Chondrocyte (in vitro differentiated cells): ENCODE results near the gene GBP1. TPM values are rescaled to one million over a fixed set of nuclear protein-coding genes. Genes with fewer than 3 reads are reported as not detected.

Experiments
- DNase-seq: peaks from one replicate; pipeline ENCODE4 v3.0.0; 2021; ENCODE audit warnings: mixed read lengths, low spot score
- H3K27ac Mint-ChIP-seq: one replicate; pipeline ENCODE4 v1.8.0; 2021; ENCODE audit warnings: mild to moderate bottlenecking, moderate library complexity, mixed read lengths; ENCODE audit not compliant: unreplicated experiment
- H3K27me3 Mint-ChIP-seq: 2 replicates; pipeline ENCODE4 v1.8.0; 2021; ENCODE audit warnings: low read depth, mixed read lengths
- H3K36me3 Mint-ChIP-seq: 2 replicates; pipeline ENCODE4 v1.8.0; 2021; ENCODE audit warnings: low read depth, mixed read lengths
- H3K4me1 Mint-ChIP-seq: 2 replicates; pipeline ENCODE4 v1.8.0; 2021; ENCODE audit warnings: low read depth, mild to moderate bottlenecking, mixed read lengths
- H3K4me3 Mint-ChIP-seq: one replicate; pipeline ENCODE4 v1.8.0; 2021; ENCODE audit warnings: mild to moderate bottlenecking, moderate library complexity, mixed read lengths; ENCODE audit not compliant: unreplicated experiment
- H3K9me3 Mint-ChIP-seq: 2 replicates; pipeline ENCODE4 v1.8.0; 2021; ENCODE audit warnings: low read depth, mixed read lengths
- total RNA-seq: library from RNA; stranded (reverse); gene quantifications from 3 replicates; pipeline ENCODE4 v1.2.1, GENCODE V29; 2021
- TF ChIP-seq, protein P1 (sequence below): fragments of 200-600 bp; sonication (generic); IDR thresholded peaks from 2 replicates; pipeline ENCODE4 v1.5.0; 2021; ENCODE audit warnings: antibody characterized with exemption, mild to moderate bottlenecking, moderate library complexity

The GBP1 gene
- total RNA-seq, 1 donor from 2014 or later, result 12.9 TPM

DNA sequence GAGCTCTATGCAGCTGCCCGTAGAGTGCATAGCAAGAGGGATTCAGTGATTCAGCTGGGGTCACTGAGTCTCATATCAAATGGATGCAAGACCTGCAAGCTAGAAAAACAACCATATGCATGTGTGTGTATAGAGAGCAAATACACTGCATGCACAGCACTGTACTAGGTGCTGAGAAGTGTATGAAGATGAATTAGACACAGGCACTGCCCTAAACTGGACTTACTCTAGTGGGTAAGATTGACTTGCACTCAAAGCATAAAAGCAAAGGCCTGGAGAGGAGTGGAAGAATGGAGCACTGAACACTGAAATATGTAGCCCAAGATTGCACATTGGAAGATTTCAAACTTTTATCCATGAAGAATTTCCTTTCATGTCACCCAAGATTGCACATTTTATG lies 5.5 kb upstream of the GBP1 start:
- no peak for DNase-seq
- Mint-ChIP-seq H3K4me1 (no peaks in the 10 kb centered on the region), H3K4me3 (no peak overlapping the region), H3K36me3 (peaks cover 2% of the 10 kb centered on the region), H3K27me3 (peaks cover 9% of the 10 kb centered on the region), H3K27ac (no peak overlapping the region), H3K9me3 (peaks cover 22% of the 10 kb centered on the region)
- TF ChIP-seq, protein P1, sequence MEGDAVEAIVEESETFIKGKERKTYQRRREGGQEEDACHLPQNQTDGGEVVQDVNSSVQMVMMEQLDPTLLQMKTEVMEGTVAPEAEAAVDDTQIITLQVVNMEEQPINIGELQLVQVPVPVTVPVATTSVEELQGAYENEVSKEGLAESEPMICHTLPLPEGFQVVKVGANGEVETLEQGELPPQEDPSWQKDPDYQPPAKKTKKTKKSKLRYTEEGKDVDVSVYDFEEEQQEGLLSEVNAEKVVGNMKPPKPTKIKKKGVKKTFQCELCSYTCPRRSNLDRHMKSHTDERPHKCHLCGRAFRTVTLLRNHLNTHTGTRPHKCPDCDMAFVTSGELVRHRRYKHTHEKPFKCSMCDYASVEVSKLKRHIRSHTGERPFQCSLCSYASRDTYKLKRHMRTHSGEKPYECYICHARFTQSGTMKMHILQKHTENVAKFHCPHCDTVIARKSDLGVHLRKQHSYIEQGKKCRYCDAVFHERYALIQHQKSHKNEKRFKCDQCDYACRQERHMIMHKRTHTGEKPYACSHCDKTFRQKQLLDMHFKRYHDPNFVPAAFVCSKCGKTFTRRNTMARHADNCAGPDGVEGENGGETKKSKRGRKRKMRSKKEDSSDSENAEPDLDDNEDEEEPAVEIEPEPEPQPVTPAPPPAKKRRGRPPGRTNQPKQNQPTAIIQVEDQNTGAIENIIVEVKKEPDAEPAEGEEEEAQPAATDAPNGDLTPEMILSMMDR, result no peak

- Mint-ChIP-seq H3K4me3 (no peak overlapping the region), H3K36me3 (peaks cover 2% of the 10 kb centered on the region), H3K27me3 (peaks cover 9% of the 10 kb centered on the region), H3K9me3 (peaks cover 18% of the 10 kb centered on the region), H3K4me1 (no peaks in the 10 kb centered on the region), H3K27ac (no peak overlapping the region)
- no peak for DNase-seq
- TF ChIP-seq, protein P1, result no peak
These were observed 4.9 kb upstream of the GBP1 start for GRCh38 chr1:89069951-89070350.

DNA sequence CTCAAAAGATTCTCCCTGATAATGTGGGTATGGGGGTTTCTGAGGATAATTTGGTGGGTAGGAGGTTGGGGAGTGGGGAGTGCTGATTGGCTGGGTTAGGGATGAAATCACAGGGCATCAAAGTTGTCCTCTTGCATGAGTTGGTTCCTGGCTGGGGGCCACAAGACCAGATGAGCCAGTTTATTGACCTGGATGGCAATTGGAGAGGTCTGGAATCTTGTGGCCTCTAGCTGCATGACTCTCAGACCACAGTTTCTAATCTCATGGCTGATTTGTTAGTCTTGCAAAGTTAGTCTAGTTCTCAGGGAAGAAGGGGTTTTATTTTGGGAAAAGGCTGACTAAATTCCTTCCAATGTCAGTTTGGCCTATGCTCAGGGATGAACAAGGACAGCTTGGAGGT lies 3.3 kb upstream of the GBP1 start:
- Mint-ChIP-seq H3K36me3 (no peaks in the 10 kb centered on the region), H3K27me3 (peaks cover 5% of the 10 kb centered on the region), H3K4me1 (peaks cover 15% of the 10 kb centered on the region), H3K27ac (no peak overlapping the region), H3K9me3 (peaks cover 4% of the 10 kb centered on the region), H3K4me3 (no peak overlapping the region)
- TF ChIP-seq, protein P1, result no peak
- no peak for DNase-seq

- H3K4me3 Mint-ChIP-seq, result peak overlapping the region; percentile 71
- no peak for DNase-seq
- H3K27me3 Mint-ChIP-seq, result no peaks in the 10 kb centered on the region
- peaks cover 24% of the 10 kb centered on the region for H3K4me1 Mint-ChIP-seq
- H3K9me3 Mint-ChIP-seq, result no peaks in the 10 kb centered on the region
- TF ChIP-seq, protein P1, result no peak
- H3K27ac Mint-ChIP-seq, result peak overlapping the region; percentile 87
- peaks cover 5% of the 10 kb centered on the region for H3K36me3 Mint-ChIP-seq
These were observed 376 bp downstream of the GBP1 start for GRCh38 chr1:89064632-89065031.

DNA sequence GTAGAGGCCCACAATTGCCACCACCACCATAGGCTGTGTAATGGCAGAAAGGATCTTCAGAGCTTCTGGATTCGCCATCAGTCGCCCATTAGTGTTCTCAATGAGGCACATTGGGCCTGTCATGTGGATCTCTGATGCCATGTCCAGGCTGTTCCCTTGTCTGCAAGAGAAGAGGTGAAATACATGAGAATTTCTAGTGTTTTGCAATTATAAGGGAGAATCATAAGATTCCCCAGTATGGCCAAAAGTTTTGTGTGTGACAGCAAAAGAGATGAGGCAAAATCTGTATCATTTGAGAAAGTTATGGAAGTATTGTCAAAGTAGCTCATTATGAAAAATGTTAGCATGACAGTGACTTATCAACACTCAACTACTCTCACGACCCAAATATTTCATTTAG lies 1.9 kb downstream of the GBP1 start:
- Mint-ChIP-seq H3K36me3 (peaks cover 8% of the 10 kb centered on the region), H3K4me1 (peaks cover 24% of the 10 kb centered on the region), H3K4me3 (no peak overlapping the region), H3K9me3 (no peaks in the 10 kb centered on the region), H3K27me3 (no peaks in the 10 kb centered on the region), H3K27ac (no peak overlapping the region)
- DNase-seq, result no peak
- TF ChIP-seq, protein P1, result no peak
